Astrocyte (in vitro differentiated cells and primary cell): Measurements from ENCODE around the gene FAM131C. TPM values are rescaled to one million over a fixed set of nuclear protein-coding genes. Genes with fewer than 3 reads are reported as not detected.

Experiments used
- DNase-seq: peaks from one replicate; pipeline ENCODE4 v3.0.0-alpha.2; 2010; ENCODE audit warnings: low read depth
- FAIRE-seq: peaks from 2 replicates; lab custom pipeline; 2011; peaks lifted over from hg19 to GRCh38; lab: Jason Lieb, UNC
- H2AFZ ChIP-seq: 2 replicates; pipeline ENCODE4 v1.6.0; 2012; ENCODE audit warnings: low read depth, low read length, inconsistent platforms
- H3K27ac ChIP-seq: 2 replicates; pipeline ENCODE4 v1.5.1; 2011; ENCODE audit warnings: low read depth, low read length, inconsistent platforms
- H3K27me3 ChIP-seq: 2 replicates; pipeline ENCODE4 v1.6.0; 2011; ENCODE audit warnings: low read length, inconsistent platforms; ENCODE audit not compliant: insufficient read depth
- H3K36me3 ChIP-seq: 2 replicates; pipeline ENCODE4 v1.5.1; 2011; ENCODE audit warnings: low read length, inconsistent platforms; ENCODE audit not compliant: insufficient read depth
- H3K4me1 ChIP-seq: 2 replicates; pipeline ENCODE4 v1.5.1; 2011; ENCODE audit warnings: low read length, inconsistent platforms; ENCODE audit not compliant: insufficient read depth
- H3K4me2 ChIP-seq: 2 replicates; pipeline ENCODE4 v1.6.0; 2012; ENCODE audit warnings: low read length, inconsistent platforms
- H3K4me3 ChIP-seq: 2 replicates; pipeline ENCODE4 v1.5.1; 2011; ENCODE audit warnings: low read depth, mild to moderate bottlenecking, low read length, inconsistent platforms; ENCODE audit not compliant: insufficient read depth
- H3K79me2 ChIP-seq: 2 replicates; pipeline ENCODE4 v1.6.0; 2012; ENCODE audit warnings: mild to moderate bottlenecking, low read length, inconsistent platforms; ENCODE audit not compliant: insufficient read depth
- H3K9ac ChIP-seq: 2 replicates; pipeline ENCODE4 v1.6.0; 2012; ENCODE audit warnings: mild to moderate bottlenecking, low read length, inconsistent platforms
- H3K9me3 ChIP-seq: 2 replicates; pipeline ENCODE4 v1.5.1; 2012; ENCODE audit warnings: low read depth, mild to moderate bottlenecking, low read length, inconsistent platforms; ENCODE audit not compliant: insufficient read depth
- H4K20me1 ChIP-seq: 2 replicates; pipeline ENCODE4 v1.6.0; 2012; ENCODE audit warnings: low read length, inconsistent platforms; ENCODE audit not compliant: insufficient read depth
- H3K27ac Mint-ChIP-seq: one replicate; pipeline ENCODE4 v1.8.0; 2021; ENCODE audit warnings: mild to moderate bottlenecking, mixed read lengths; ENCODE audit not compliant: unreplicated experiment
- H3K27me3 Mint-ChIP-seq: one replicate; pipeline ENCODE4 v1.8.0; 2021; ENCODE audit warnings: low read depth, mixed read lengths; ENCODE audit not compliant: unreplicated experiment
- H3K36me3 Mint-ChIP-seq: one replicate; pipeline ENCODE4 v1.8.0; 2021; ENCODE audit warnings: low read depth, mixed read lengths; ENCODE audit not compliant: unreplicated experiment
- H3K4me1 Mint-ChIP-seq: one replicate; pipeline ENCODE4 v1.8.0; 2021; ENCODE audit warnings: low read depth, mixed read lengths; ENCODE audit not compliant: unreplicated experiment
- H3K4me3 Mint-ChIP-seq: one replicate; pipeline ENCODE4 v1.8.0; 2021; ENCODE audit warnings: mild to moderate bottlenecking, moderate library complexity, mixed read lengths; ENCODE audit not compliant: unreplicated experiment
- H3K9me3 Mint-ChIP-seq: one replicate; pipeline ENCODE4 v1.8.0; 2021; ENCODE audit warnings: mild to moderate bottlenecking, mixed read lengths; ENCODE audit not compliant: unreplicated experiment
- EZH2 ChIP-seq: IDR thresholded peaks from 2 replicates; pipeline ENCODE4 v1.6.1; 2012; ENCODE audit warnings: mild to moderate bottlenecking, low read length, inconsistent platforms; ENCODE audit not compliant: insufficient read depth
- total RNA-seq: library from RNA; stranded (reverse); gene quantifications from 2 replicates; pipeline ENCODE4 v1.2.1, GENCODE V29; 2021
- TF ChIP-seq, protein P1 (sequence below): IDR thresholded peaks from 2 replicates; pipeline ENCODE4 v1.5.1; 2011; ENCODE audit warnings: low read depth, mild to moderate bottlenecking, inconsistent platforms, low read length, moderate library complexity; ENCODE audit not compliant: insufficient read depth

The FAM131C gene
- total RNA-seq, 1 donor from 2014 or later, result 0.11 TPM

- Histone ChIP-seq H3K79me2 (no peaks in the 10 kb centered on the region), H3K9me3 (no peaks in the 10 kb centered on the region), H3K36me3 (no peaks in the 10 kb centered on the region), H3K4me3 (no peak overlapping the region), H3K4me2 (peak overlapping the region; percentile 83), H4K20me1 (no peaks in the 10 kb centered on the region), H3K4me1 (peaks cover 23% of the 10 kb centered on the region), H3K27me3 (no peaks in the 10 kb centered on the region), H2AFZ (no peak overlapping the region), H3K27ac (no peak overlapping the region), H3K9ac (peak overlapping the region; percentile 77)
- DNase-seq (no peak), FAIRE-seq (no peak)
- Mint-ChIP-seq H3K36me3 (no peaks in the 10 kb centered on the region), H3K9me3 (peaks cover 4% of the 10 kb centered on the region), H3K4me1 (peaks cover 13% of the 10 kb centered on the region), H3K27me3 (peaks cover 2% of the 10 kb centered on the region), H3K4me3 (no peak overlapping the region), H3K27ac (no peak overlapping the region)
- TF ChIP-seq, protein P1, sequence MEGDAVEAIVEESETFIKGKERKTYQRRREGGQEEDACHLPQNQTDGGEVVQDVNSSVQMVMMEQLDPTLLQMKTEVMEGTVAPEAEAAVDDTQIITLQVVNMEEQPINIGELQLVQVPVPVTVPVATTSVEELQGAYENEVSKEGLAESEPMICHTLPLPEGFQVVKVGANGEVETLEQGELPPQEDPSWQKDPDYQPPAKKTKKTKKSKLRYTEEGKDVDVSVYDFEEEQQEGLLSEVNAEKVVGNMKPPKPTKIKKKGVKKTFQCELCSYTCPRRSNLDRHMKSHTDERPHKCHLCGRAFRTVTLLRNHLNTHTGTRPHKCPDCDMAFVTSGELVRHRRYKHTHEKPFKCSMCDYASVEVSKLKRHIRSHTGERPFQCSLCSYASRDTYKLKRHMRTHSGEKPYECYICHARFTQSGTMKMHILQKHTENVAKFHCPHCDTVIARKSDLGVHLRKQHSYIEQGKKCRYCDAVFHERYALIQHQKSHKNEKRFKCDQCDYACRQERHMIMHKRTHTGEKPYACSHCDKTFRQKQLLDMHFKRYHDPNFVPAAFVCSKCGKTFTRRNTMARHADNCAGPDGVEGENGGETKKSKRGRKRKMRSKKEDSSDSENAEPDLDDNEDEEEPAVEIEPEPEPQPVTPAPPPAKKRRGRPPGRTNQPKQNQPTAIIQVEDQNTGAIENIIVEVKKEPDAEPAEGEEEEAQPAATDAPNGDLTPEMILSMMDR, result no peak
- no peak for TF ChIP-seq EZH2
Measured at GRCh38 chr1:16011936-16012589, 61.4 kb downstream of the FAM131C start.

DNA sequence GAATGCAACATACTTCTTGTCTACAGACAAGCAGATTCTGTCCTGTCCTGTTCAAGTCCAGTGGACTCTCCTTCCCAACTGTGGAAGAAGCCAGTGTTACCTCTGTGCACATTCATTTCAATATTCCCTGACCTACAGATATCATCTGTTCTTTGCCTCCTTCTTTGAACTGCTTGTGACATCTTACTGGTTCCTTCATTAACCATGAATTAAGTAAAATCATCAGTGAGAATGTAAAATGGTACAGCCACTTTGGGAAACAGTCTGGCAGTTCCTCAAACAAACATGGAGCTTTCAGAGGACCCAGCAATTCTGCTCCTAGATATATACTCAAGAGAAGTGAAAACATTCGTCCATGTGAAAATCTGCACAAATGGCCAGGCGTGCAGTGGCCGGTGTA, 62.6 kb downstream of the FAM131C start:
- Histone ChIP-seq H3K4me1 (peaks cover 20% of the 10 kb centered on the region), H4K20me1 (no peaks in the 10 kb centered on the region), H3K36me3 (no peaks in the 10 kb centered on the region), H3K9ac (no peak overlapping the region), H3K4me3 (no peak overlapping the region), H3K79me2 (no peaks in the 10 kb centered on the region), H3K9me3 (no peaks in the 10 kb centered on the region), H2AFZ (no peak overlapping the region), H3K27me3 (no peaks in the 10 kb centered on the region), H3K4me2 (no peak overlapping the region), H3K27ac (no peak overlapping the region)
- no peak overlapping the region for H3K4me3 Mint-ChIP-seq
- peaks cover 4% of the 10 kb centered on the region for H3K9me3 Mint-ChIP-seq
- peaks cover 15% of the 10 kb centered on the region for H3K4me1 Mint-ChIP-seq
- no peak overlapping the region for H3K27ac Mint-ChIP-seq
- no peak for TF ChIP-seq EZH2
- TF ChIP-seq, protein P1, result no peak
- peaks cover 9% of the 10 kb centered on the region for H3K27me3 Mint-ChIP-seq
- DNase-seq, result no peak
- no peaks in the 10 kb centered on the region for H3K36me3 Mint-ChIP-seq
- FAIRE-seq, result no peak

- H3K9me3 Mint-ChIP-seq, result no peaks in the 10 kb centered on the region
- no peak for FAIRE-seq
- H3K27ac Mint-ChIP-seq, result no peak overlapping the region
- Histone ChIP-seq H3K79me2 (no peaks in the 10 kb centered on the region), H3K9me3 (no peaks in the 10 kb centered on the region), H4K20me1 (no peaks in the 10 kb centered on the region), H3K4me2 (no peak overlapping the region), H3K4me3 (no peak overlapping the region), H3K27ac (no peak overlapping the region), H2AFZ (no peak overlapping the region), H3K9ac (no peak overlapping the region), H3K27me3 (no peaks in the 10 kb centered on the region), H3K4me1 (peaks cover 18% of the 10 kb centered on the region), H3K36me3 (no peaks in the 10 kb centered on the region)
- no peak for DNase-seq
- peaks cover 15% of the 10 kb centered on the region for H3K27me3 Mint-ChIP-seq
- H3K4me3 Mint-ChIP-seq, result no peak overlapping the region
- H3K36me3 Mint-ChIP-seq, result no peaks in the 10 kb centered on the region
- TF ChIP-seq, protein P1, result no peak
- TF ChIP-seq EZH2, result no peak
- H3K4me1 Mint-ChIP-seq, result peaks cover 15% of the 10 kb centered on the region
Measured at GRCh38 chr1:16009678-16010077, 63.8 kb downstream of the FAM131C start.
